Measurements from ENCODE around the gene CTCF.

- TF ChIP-seq CTCF (conservative IDR thresholded peaks at IDR 0.05; ENCODE audit: low read length) (no peak), EZH2phosphoT487 (IDR thresholded peaks at IDR 0.05; ENCODE audit: borderline replicate concordance) (no peak)
Observed at GRCh38 chr16:67648088-67648763, 85.9 kb downstream of the CTCF start.
